Glutamatergic neuron (in vitro differentiated cells): ENCODE data around the gene ISX. TPM values are rescaled to one million over a fixed set of nuclear protein-coding genes. Genes with fewer than 3 reads are reported as not detected.

Experiments used
- DNase-seq: peaks from one replicate; pipeline ENCODE4 v3.0.0; 2022
- H3K27ac Mint-ChIP-seq: one replicate; pipeline ENCODE4 v1.8.0; 2020; ENCODE audit warnings: mild to moderate bottlenecking, mixed read lengths, inconsistent platforms; ENCODE audit not compliant: unreplicated experiment
- H3K27me3 Mint-ChIP-seq: one replicate; pipeline ENCODE4 v1.8.0; 2020; ENCODE audit warnings: mild to moderate bottlenecking, moderate library complexity, mixed read lengths, inconsistent platforms; ENCODE audit not compliant: unreplicated experiment
- H3K36me3 Mint-ChIP-seq: one replicate; pipeline ENCODE4 v1.8.0; 2020; ENCODE audit warnings: mild to moderate bottlenecking, mixed read lengths, inconsistent platforms; ENCODE audit not compliant: unreplicated experiment
- H3K4me1 Mint-ChIP-seq: one replicate; pipeline ENCODE4 v1.8.0; 2020; ENCODE audit warnings: mild to moderate bottlenecking, low read depth, mixed read lengths, inconsistent platforms; ENCODE audit not compliant: unreplicated experiment
- H3K4me3 Mint-ChIP-seq: one replicate; pipeline ENCODE4 v1.8.0; 2020; ENCODE audit warnings: mild to moderate bottlenecking, mixed read lengths, inconsistent platforms; ENCODE audit not compliant: unreplicated experiment
- H3K9me3 Mint-ChIP-seq: one replicate; pipeline ENCODE4 v1.8.0; 2020; ENCODE audit warnings: mild to moderate bottlenecking, moderate library complexity, mixed read lengths, inconsistent platforms; ENCODE audit not compliant: unreplicated experiment
- CTCF ChIP-seq: fragments of 200-600 bp; sonication (generic); IDR thresholded peaks from one replicate; pipeline ENCODE4 v1.5.0; 2021; ENCODE audit not compliant: partially characterized antibody, unreplicated experiment
- total RNA-seq: library from RNA; stranded (reverse); fragmentation: NEBNext Ultra II Directional; extraction: Animal tissue kit (Norgen Biotek cat#: 25700); gene quantifications from one replicate; pipeline ENCODE4 v1.2.1, GENCODE V29; 2021; ENCODE audit not compliant: unreplicated experiment

The ISX gene
- total RNA-seq, 1 donor from 2014 or later = not detected

- no peak overlapping the region for H3K27ac Mint-ChIP-seq
- no peak for TF ChIP-seq CTCF
These were observed 14.9 kb upstream of the ISX start for GRCh38 chr22:35051013-35051535.

GRCh38 chr22:35051791-35052190 lies 14.2 kb upstream of the ISX start:
- H3K4me3 Mint-ChIP-seq = no peak overlapping the region

More at GRCh38 chr22:35051013-35051535, 14.9 kb upstream of the ISX start:
- no peak for DNase-seq
- no peaks in the 10 kb centered on the region for H3K27me3 Mint-ChIP-seq
- no peaks in the 10 kb centered on the region for H3K36me3 Mint-ChIP-seq
- peaks cover 5% of the 10 kb centered on the region for H3K9me3 Mint-ChIP-seq
- no peak overlapping the region for H3K4me3 Mint-ChIP-seq
- H3K4me1 Mint-ChIP-seq = no peaks in the 10 kb centered on the region

GRCh38 chr22:35053060-35053835 lies 12.7 kb upstream of the ISX start:
- no peak for DNase-seq
- no peak overlapping the region for H3K4me3 Mint-ChIP-seq
- peaks cover 2% of the 10 kb centered on the region for H3K27me3 Mint-ChIP-seq
- no peak for TF ChIP-seq CTCF
- H3K27ac Mint-ChIP-seq = no peak overlapping the region
- peaks cover 5% of the 10 kb centered on the region for H3K9me3 Mint-ChIP-seq
- H3K4me1 Mint-ChIP-seq = no peaks in the 10 kb centered on the region
- no peaks in the 10 kb centered on the region for H3K36me3 Mint-ChIP-seq

More at GRCh38 chr22:35051791-35052190, 14.2 kb upstream of the ISX start:
- TF ChIP-seq CTCF = no peak
- Mint-ChIP-seq H3K27ac (no peak overlapping the region), H3K4me1 (no peaks in the 10 kb centered on the region), H3K27me3 (no peaks in the 10 kb centered on the region), H3K9me3 (peaks cover 5% of the 10 kb centered on the region), H3K36me3 (no peaks in the 10 kb centered on the region)
- DNase-seq = no peak

- Mint-ChIP-seq H3K4me1 (no peaks in the 10 kb centered on the region), H3K27me3 (peaks cover 2% of the 10 kb centered on the region), H3K36me3 (no peaks in the 10 kb centered on the region)
These were observed 11.9 kb upstream of the ISX start for GRCh38 chr22:35054064-35054463.

More at GRCh38 chr22:35054064-35054463, 11.9 kb upstream of the ISX start:
- Mint-ChIP-seq H3K27ac (no peak overlapping the region), H3K9me3 (peaks cover 4% of the 10 kb centered on the region), H3K4me3 (no peak overlapping the region)
- DNase-seq = no peak
- TF ChIP-seq CTCF = no peak
